ENCODE results near the gene LRRC8B.
A peak's percentile ranks its signal among the peaks of the same experiment; 100 is the strongest.

LRRC8B gene

GRCh38 chr1:89633248-89633799 is 108.7 kb downstream of the LRRC8B start:
- peak; percentile 69 for ATAC-seq
- peak; percentile 36; the same call in 1 of the 2 replicates for TF ChIP-seq ZFP3 (CRISPR knock-in tag; IDR thresholded peaks at IDR 0.05)
- TF ChIP-seq TCF4 (CRISPR knock-in tag; IDR thresholded peaks at IDR 0.05; ENCODE audit: borderline replicate concordance) = no peak
- no peak for TF ChIP-seq POU6F1 (CRISPR knock-in tag; IDR thresholded peaks at IDR 0.05; ENCODE audit: borderline replicate concordance, low read depth)

GRCh38 chr1:89633800-89634625 is 109.4 kb downstream of the LRRC8B start:
- no peak for TF ChIP-seq CSDC2 (CRISPR knock-in tag; IDR thresholded peaks at IDR 0.05)
- no peak for TF ChIP-seq ZNF70 (CRISPR knock-in tag; IDR thresholded peaks at IDR 0.05)
- no peak for TF ChIP-seq ESRRG (CRISPR knock-in tag; IDR thresholded peaks at IDR 0.05)
- TF ChIP-seq ZFP30 (CRISPR knock-in tag; IDR thresholded peaks at IDR 0.05) = no peak
- no peak for TF ChIP-seq CSRNP3 (CRISPR knock-in tag; IDR thresholded peaks at IDR 0.05)
- no peak for TF ChIP-seq TSHZ2 (CRISPR knock-in tag; IDR thresholded peaks at IDR 0.05)
- peak; percentile 29 for ATAC-seq

- ATAC-seq = peak; percentile 29
- TF ChIP-seq ZNF70 (CRISPR knock-in tag; IDR thresholded peaks at IDR 0.05) = no peak
- TF ChIP-seq CREB5 (CRISPR knock-in tag; IDR thresholded peaks at IDR 0.05; ENCODE audit: low read depth) = peak; percentile 30; the same call in 1 of the 2 replicates
- no peak for TF ChIP-seq TCF4 (CRISPR knock-in tag; IDR thresholded peaks at IDR 0.05; ENCODE audit: borderline replicate concordance)
- TF ChIP-seq SNAI2 (CRISPR knock-in tag; IDR thresholded peaks at IDR 0.05) = no peak
- TF ChIP-seq ZFP3 (CRISPR knock-in tag; IDR thresholded peaks at IDR 0.05) = peak; percentile 90
- TF ChIP-seq BACH2 (CRISPR knock-in tag; IDR thresholded peaks at IDR 0.05; ENCODE audit: borderline replicate concordance) = no peak
- peak; percentile 68 for TF ChIP-seq ISL1 (CRISPR knock-in tag; IDR thresholded peaks at IDR 0.05)
- TF ChIP-seq PATZ1 (CRISPR knock-in tag; IDR thresholded peaks at IDR 0.05; ENCODE audit: borderline replicate concordance) = 0 out of 2 replicates have a peak, but pooled peaks have one; percentile 55
These were observed 111.5 kb downstream of the LRRC8B start for GRCh38 chr1:89635825-89636815.

GRCh38 chr1:89637496-89637895 is 112.9 kb downstream of the LRRC8B start:
- TF ChIP-seq ZFP3 (CRISPR knock-in tag; IDR thresholded peaks at IDR 0.05) (no peak), POU6F1 (CRISPR knock-in tag; IDR thresholded peaks at IDR 0.05; ENCODE audit: borderline replicate concordance, low read depth) (no peak), RARB (CRISPR knock-in tag; IDR thresholded peaks at IDR 0.05) (no peak), BACH2 (CRISPR knock-in tag; IDR thresholded peaks at IDR 0.05; ENCODE audit: borderline replicate concordance) (no peak), ZNF70 (CRISPR knock-in tag; IDR thresholded peaks at IDR 0.05) (no peak), ISL1 (CRISPR knock-in tag; IDR thresholded peaks at IDR 0.05) (no peak), TCF4 (CRISPR knock-in tag; IDR thresholded peaks at IDR 0.05; ENCODE audit: borderline replicate concordance) (no peak), ZNF8 (CRISPR knock-in tag; IDR thresholded peaks at IDR 0.05) (no peak), CREB5 (CRISPR knock-in tag; IDR thresholded peaks at IDR 0.05; ENCODE audit: low read depth) (no peak), SNAI2 (CRISPR knock-in tag; IDR thresholded peaks at IDR 0.05) (no peak), CSDC2 (CRISPR knock-in tag; IDR thresholded peaks at IDR 0.05) (no peak), PPARA (CRISPR knock-in tag; IDR thresholded peaks at IDR 0.05; ENCODE audit: borderline replicate concordance) (no peak)
- no peak for ATAC-seq

Measured in SK-N-SH treated with all-trans-retinoic acid at 6 μM for 48 hours (cell line).